ENCODE measurements around the gene SYNJ1. TPM values are rescaled to one million over a fixed set of nuclear protein-coding genes. Genes with fewer than 3 reads are reported as not detected.

SYNJ1 gene
- total and polyA plus RNA-seq, 2 experiments from 2014 or later = 1.4 to 4.2 TPM

GRCh38 chr21:32728848-32729247 is 1.0 kb upstream of the SYNJ1 start (continued):
- TF ChIP-seq CTCF (conservative IDR thresholded peaks at IDR 0.05; ENCODE audit: low read depth in 2 of 2) (no peak), ETS1 (IDR thresholded peaks at IDR 0.05) (no peak)

GRCh38 chr21:32728456-32728839 is 635 bp upstream of the SYNJ1 start:
- ATAC-seq (no peak), DNase-seq (ENCODE audit: low spot score) (no peak)
- H3K27ac ChIP-seq (ENCODE audit: low read depth) = no peak overlapping the region; the same call in 1 of the 2 replicates
- peak overlapping the region; percentile 83 for H3K4me3 ChIP-seq
- H3K79me2 ChIP-seq (replicated peaks; ENCODE audit: insufficient read depth) = no peaks in the 10 kb centered on the region
- Mint-ChIP-seq H3K36me3 (ENCODE audit: low read depth) (peaks cover 5% of the 10 kb centered on the region; the same call in 2 of the 3 replicates), H3K4me3 (peak overlapping the region; percentile 89), H3K4me1 (peaks cover 13% of the 10 kb centered on the region), H3K9me3 (no peaks in the 10 kb centered on the region), H3K27me3 (ENCODE audit: insufficient read depth, low read depth, poor library complexity) (no peaks in the 10 kb centered on the region), H3K27ac (peak overlapping the region; percentile 92)
- 0 out of 2 replicates have a peak, but pooled peaks cover 4% of the 10 kb centered on the region for H3K36me3 ChIP-seq (ENCODE audit: insufficient read depth)
- TF ChIP-seq EZH2 (IDR thresholded peaks at IDR 0.05; ENCODE audit: low read depth, unreplicated experiment) (no peak), CREB1 (CRISPR knock-in tag; IDR thresholded peaks at IDR 0.05; ENCODE audit: low read depth) (0 out of 2 replicates have a peak, but pooled peaks have one; percentile 52)
- peaks cover 4% of the 10 kb centered on the region; the same call in 1 of the 2 replicates for H3K4me1 ChIP-seq (ENCODE audit: insufficient read depth)
- no peaks in the 10 kb centered on the region for H3K27me3 ChIP-seq (ENCODE audit: insufficient read depth)
- peaks cover 6% of the 10 kb centered on the region; the same call in 1 of the 2 replicates for H3F3A ChIP-seq (replicated peaks; ENCODE audit: low read depth)
- H4K20me1 ChIP-seq (replicated peaks; ENCODE audit: insufficient read depth) = peaks cover 5% of the 10 kb centered on the region; the same call in 1 of the 2 replicates
- H2AFZ ChIP-seq = peak overlapping the region; percentile 90
- no peaks in the 10 kb centered on the region for H3K9me2 ChIP-seq (ENCODE audit: insufficient read depth)
- peak overlapping the region; percentile 87 for H3K4me2 ChIP-seq

- H3K4me3 ChIP-seq = peak overlapping the region; percentile 83
- H2AFZ ChIP-seq = peak overlapping the region; percentile 90
- H3K27me3 Mint-ChIP-seq (ENCODE audit: insufficient read depth, low read depth, poor library complexity) = no peaks in the 10 kb centered on the region
- H3K4me1 ChIP-seq (ENCODE audit: insufficient read depth) = peaks cover 4% of the 10 kb centered on the region; the same call in 1 of the 2 replicates
- H3K4me1 Mint-ChIP-seq = peaks cover 13% of the 10 kb centered on the region
- no peaks in the 10 kb centered on the region; the same call in 1 of the 2 replicates for H4K20me1 ChIP-seq (replicated peaks; ENCODE audit: insufficient read depth)
- H3K27me3 ChIP-seq (ENCODE audit: insufficient read depth) = no peaks in the 10 kb centered on the region
- H3K9me2 ChIP-seq (ENCODE audit: insufficient read depth) = no peaks in the 10 kb centered on the region
- DNase-seq (ENCODE audit: low spot score) (peak; percentile 25), ATAC-seq (peak; percentile 12)
- H3K36me3 ChIP-seq (ENCODE audit: insufficient read depth) = no peaks in the 10 kb centered on the region
- H3F3A ChIP-seq (replicated peaks; ENCODE audit: low read depth) = 0 out of 2 replicates have a peak, but pooled peaks cover 6% of the 10 kb centered on the region
- H3K79me2 ChIP-seq (replicated peaks; ENCODE audit: insufficient read depth) = no peaks in the 10 kb centered on the region
- H3K9me3 Mint-ChIP-seq = no peaks in the 10 kb centered on the region
- H3K27ac Mint-ChIP-seq = peak overlapping the region; percentile 43; the same call in 1 of the 2 replicates
- peak overlapping the region; percentile 97 for H3K4me2 ChIP-seq
- H3K36me3 Mint-ChIP-seq (ENCODE audit: low read depth) = no peaks in the 10 kb centered on the region
- peak overlapping the region; percentile 89 for H3K4me3 Mint-ChIP-seq
- no peak overlapping the region for H3K27ac ChIP-seq (ENCODE audit: low read depth)
- no peak for TF ChIP-seq JUNB (IDR thresholded peaks at IDR 0.05; ENCODE audit: unreplicated experiment)
- no peak for TF ChIP-seq REST (IDR thresholded peaks at IDR 0.05; ENCODE audit: unreplicated experiment)
- TF ChIP-seq STAT1 (IDR thresholded peaks at IDR 0.05; ENCODE audit: unreplicated experiment) = no peak
- no peak for TF ChIP-seq CREB1 (CRISPR knock-in tag; IDR thresholded peaks at IDR 0.05; ENCODE audit: low read depth)
- no peak for TF ChIP-seq NANOG (IDR thresholded peaks at IDR 0.05; ENCODE audit: borderline replicate concordance)
- no peak for TF ChIP-seq CTCF (conservative IDR thresholded peaks at IDR 0.05; ENCODE audit: low read depth in 2 of 2)
Observed at GRCh38 chr21:32726839-32727686, 750 bp downstream of the SYNJ1 start.
